ENCODE results near the gene KIAA1671. TPM values are rescaled to one million over a fixed set of nuclear protein-coding genes. Genes with fewer than 3 reads are reported as not detected.

The KIAA1671 gene
- total and polyA plus RNA-seq, 2 of the 4 experiments (the other 2 are of a cell fraction) = 0.02 TPM; not detected in 1

GRCh38 chr22:25012741-25013143, 60.2 kb downstream of the KIAA1671 start:
- TF ChIP-seq MAFK (IDR thresholded peaks at IDR 0.05; ENCODE audit: low read depth, low read length) (no peak), ELK1 (IDR thresholded peaks at IDR 0.05; ENCODE audit: borderline replicate concordance, low read depth, low read length) (no peak), MXI1 (IDR thresholded peaks at IDR 0.05; ENCODE audit: borderline replicate concordance, low read depth, low read length) (no peak), RFX5 (IDR thresholded peaks at IDR 0.05; ENCODE audit: low read depth, low read length) (no peak), NFE2L2 (IDR thresholded peaks at IDR 0.05; ENCODE audit: low read depth, low read length) (no peak), MAZ (IDR thresholded peaks at IDR 0.05; ENCODE audit: borderline replicate concordance, low read depth, low read length) (no peak), POLR2A (IDR thresholded peaks at IDR 0.05; ENCODE audit: low read depth, low read length) (no peak), RCOR1 (IDR thresholded peaks at IDR 0.05; ENCODE audit: insufficient replicate concordance, low read length) (no peak), BHLHE40 (IDR thresholded peaks at IDR 0.05; ENCODE audit: low read depth, low read length) (no peak), SMC3 (IDR thresholded peaks at IDR 0.05; ENCODE audit: low read depth, low read length) (no peak), CEBPB (IDR thresholded peaks at IDR 0.05; ENCODE audit: low read depth, low read length) (no peak), CHD1 (IDR thresholded peaks at IDR 0.05; ENCODE audit: low read depth, low read length) (no peak), FOS (IDR thresholded peaks at IDR 0.05; ENCODE audit: low read depth, low read length) (no peak), RAD21 (IDR thresholded peaks at IDR 0.05; ENCODE audit: low read length) (no peak)
- TF ChIP-seq, protein P1, sequence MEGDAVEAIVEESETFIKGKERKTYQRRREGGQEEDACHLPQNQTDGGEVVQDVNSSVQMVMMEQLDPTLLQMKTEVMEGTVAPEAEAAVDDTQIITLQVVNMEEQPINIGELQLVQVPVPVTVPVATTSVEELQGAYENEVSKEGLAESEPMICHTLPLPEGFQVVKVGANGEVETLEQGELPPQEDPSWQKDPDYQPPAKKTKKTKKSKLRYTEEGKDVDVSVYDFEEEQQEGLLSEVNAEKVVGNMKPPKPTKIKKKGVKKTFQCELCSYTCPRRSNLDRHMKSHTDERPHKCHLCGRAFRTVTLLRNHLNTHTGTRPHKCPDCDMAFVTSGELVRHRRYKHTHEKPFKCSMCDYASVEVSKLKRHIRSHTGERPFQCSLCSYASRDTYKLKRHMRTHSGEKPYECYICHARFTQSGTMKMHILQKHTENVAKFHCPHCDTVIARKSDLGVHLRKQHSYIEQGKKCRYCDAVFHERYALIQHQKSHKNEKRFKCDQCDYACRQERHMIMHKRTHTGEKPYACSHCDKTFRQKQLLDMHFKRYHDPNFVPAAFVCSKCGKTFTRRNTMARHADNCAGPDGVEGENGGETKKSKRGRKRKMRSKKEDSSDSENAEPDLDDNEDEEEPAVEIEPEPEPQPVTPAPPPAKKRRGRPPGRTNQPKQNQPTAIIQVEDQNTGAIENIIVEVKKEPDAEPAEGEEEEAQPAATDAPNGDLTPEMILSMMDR (conservative IDR thresholded peaks at IDR 0.05; ENCODE audit: low read depth, low read length) = no peak
- TF ChIP-seq, protein P2, sequence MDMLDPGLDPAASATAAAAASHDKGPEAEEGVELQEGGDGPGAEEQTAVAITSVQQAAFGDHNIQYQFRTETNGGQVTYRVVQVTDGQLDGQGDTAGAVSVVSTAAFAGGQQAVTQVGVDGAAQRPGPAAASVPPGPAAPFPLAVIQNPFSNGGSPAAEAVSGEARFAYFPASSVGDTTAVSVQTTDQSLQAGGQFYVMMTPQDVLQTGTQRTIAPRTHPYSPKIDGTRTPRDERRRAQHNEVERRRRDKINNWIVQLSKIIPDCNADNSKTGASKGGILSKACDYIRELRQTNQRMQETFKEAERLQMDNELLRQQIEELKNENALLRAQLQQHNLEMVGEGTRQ (IDR thresholded peaks at IDR 0.05; ENCODE audit: low read depth, low read length) = no peak
- H3K4ac ChIP-seq (ENCODE audit: low read depth, low read length) = no peak overlapping the region
- no peak for ATAC-seq (ENCODE audit: low read depth)
- H4K20me1 ChIP-seq (ENCODE audit: insufficient read depth, low read length) = no peaks in the 10 kb centered on the region
- ChIA-PET CTCF (no interaction called here), POLR2A (ENCODE audit: unreplicated experiment) (no interaction called here)
- DNase-seq = no peak
- no TSS peak for BruUV-seq (replicated peaks)
- H4K5ac ChIP-seq (ENCODE audit: low read depth, low read length) = no peak overlapping the region
- H2BK120ac ChIP-seq (ENCODE audit: low read depth, low read length) = no peak overlapping the region
- no peaks in the 10 kb centered on the region for H3K27me3 ChIP-seq (ENCODE audit: control insufficient read depth, insufficient read depth, low read length)
- no peak overlapping the region for H2BK20ac ChIP-seq (ENCODE audit: low read depth, low read length)
- dilution Hi-C loops (cut with HindIII; ENCODE audit: low sequenced_read_pairs, unreplicated experiment) = no loop called here
- H2AFZ ChIP-seq (replicated peaks; ENCODE audit: low read length, poor library complexity) = no peak overlapping the region
- no peaks in the 10 kb centered on the region for H3K9me1 ChIP-seq (ENCODE audit: insufficient read depth, low read length)
- H2BK5ac ChIP-seq (ENCODE audit: low read depth, low read length, poor library complexity, severe bottlenecking) = no peak overlapping the region
- no peak overlapping the region for H3K9ac ChIP-seq (ENCODE audit: low read depth, low read length)
- H4K91ac ChIP-seq (ENCODE audit: insufficient read depth, low read depth, low read length) = no peak overlapping the region
- H2AK5ac ChIP-seq (ENCODE audit: low read depth, low read length) = no peak overlapping the region
- no peaks in the 10 kb centered on the region for H3K79me1 ChIP-seq (ENCODE audit: low read depth in 1 of 2, low read length in 2 of 2)
- no peak overlapping the region for H3K4me3 ChIP-seq (ENCODE audit: insufficient read depth, low read depth, low read length)
- intact Hi-C loops (cut with micrococcal nuclease) = no loop called here
- no peaks in the 10 kb centered on the region for H3K36me3 ChIP-seq (ENCODE audit: control insufficient read depth, insufficient read depth, low read length)
- H3K9me3 ChIP-seq (ENCODE audit: control insufficient read depth, insufficient read depth, low read length) = no peaks in the 10 kb centered on the region
- no peak overlapping the region for H3K56ac ChIP-seq (ENCODE audit: extremely low read depth, insufficient read depth, low read length)
- H3K4me2 ChIP-seq (ENCODE audit: low read depth, low read length) = no peak overlapping the region
- H2AK9ac ChIP-seq (replicated peaks; ENCODE audit: low read depth, low read length, poor library complexity) = no peak overlapping the region
- no peak overlapping the region for H3K23ac ChIP-seq (ENCODE audit: low read depth, low read length)
- no peaks in the 10 kb centered on the region for H3K4me1 ChIP-seq (ENCODE audit: control insufficient read depth, insufficient read depth, low read length)
- no peak overlapping the region for H3K27ac ChIP-seq (ENCODE audit: insufficient read depth, low read length)
- H4K8ac ChIP-seq (ENCODE audit: low read depth in 2 of 2, low read length in 2 of 2) = no peak overlapping the region
- H2BK15ac ChIP-seq (ENCODE audit: low read depth, low read length) = no peak overlapping the region
- in situ Hi-C loops (cut with MboI; ENCODE audit: low sequenced_read_pairs) = no loop called here
- no CpG with 5 or more reads among the region's 2 CpGs for WGBS, 2 experiments (ENCODE audit: extremely low coverage in 2 of 2, insufficient read length in 1 of 2)
- no peak overlapping the region for H3K14ac ChIP-seq (replicated peaks; ENCODE audit: low read depth, low read length)
- no peak overlapping the region for H3K18ac ChIP-seq (ENCODE audit: low read depth, low read length)
